Activated CD4-positive, alpha-beta T cell treated with anti-CD3 and anti-CD28 coated beads, Interleukin-2, amount 10 ng/mL, durations not matched to agents 7 days and 5 days (primary cell): ENCODE measurements around the gene AMBRA1. TPM values are rescaled to one million over a fixed set of nuclear protein-coding genes. Genes with fewer than 3 reads are reported as not detected.

Experiments
- CTCF ChIA-PET: fragments of 350-600 bp; sonication (Branson Sonifier 250); formaldehyde crosslinking; loops from one replicate; lab custom pipeline; 2021; ENCODE audit warnings: antibody characterized with exemption; lab: Charles Lee
- POLR2A ChIA-PET: fragments of 350-600 bp; sonication (Branson Sonifier 250); formaldehyde crosslinking; loops from one replicate; lab custom pipeline; 2021; ENCODE audit warnings: antibody characterized with exemption; lab: Charles Lee
- DNase-seq: peaks from one replicate; pipeline ENCODE4 v3.0.0-alpha.2; 2020
- H3K27ac Mint-ChIP-seq: one replicate; pipeline ENCODE4 v1.8.0; 2021; ENCODE audit warnings: mild to moderate bottlenecking, moderate library complexity, mixed read lengths
- H3K27me3 Mint-ChIP-seq: one replicate; pipeline ENCODE4 v1.8.0; 2021; ENCODE audit warnings: mixed read lengths
- H3K36me3 Mint-ChIP-seq: one replicate; pipeline ENCODE4 v1.8.0; 2021; ENCODE audit warnings: low read depth, mixed read lengths
- H3K4me1 Mint-ChIP-seq: one replicate; pipeline ENCODE4 v1.8.0; 2021; ENCODE audit warnings: mixed read lengths
- H3K4me3 Mint-ChIP-seq: one replicate; pipeline ENCODE4 v1.8.0; 2021; ENCODE audit warnings: mild to moderate bottlenecking, moderate library complexity, mixed read lengths
- H3K9me3 Mint-ChIP-seq: one replicate; pipeline ENCODE4 v1.8.0; 2021; ENCODE audit warnings: mixed read lengths
- total RNA-seq, 2 experiments: library from RNA; stranded (reverse); gene quantifications; one replicate each; pipeline ENCODE4 v1.2.3, GENCODE V29; 2021

Gene AMBRA1
- total RNA-seq, 2 experiments from 2014 or later: 38.4 to 40.0 TPM

- no peak for DNase-seq
- ChIA-PET POLR2A (interaction anchor here (0.6 kb wide), 1 partner anchor 1190 kb away, joined by 3 read pairs; no protein-coding TSS in a partner anchor), CTCF (no interaction called here)
- H3K4me3 Mint-ChIP-seq: no peak overlapping the region
- peaks cover 20% of the 10 kb centered on the region for H3K36me3 Mint-ChIP-seq
- H3K27me3 Mint-ChIP-seq: no peaks in the 10 kb centered on the region
- no peaks in the 10 kb centered on the region for H3K9me3 Mint-ChIP-seq
- H3K27ac Mint-ChIP-seq: no peak overlapping the region
- peaks cover 1% of the 10 kb centered on the region for H3K4me1 Mint-ChIP-seq
Measured at GRCh38 chr11:46427364-46427763, 166.5 kb downstream of the AMBRA1 start.

GRCh38 chr11:46426233-46426991 lies 167.4 kb downstream of the AMBRA1 start:
- ChIA-PET POLR2A (no interaction called here), CTCF (no interaction called here)
- Mint-ChIP-seq H3K36me3 (peaks cover 18% of the 10 kb centered on the region), H3K4me3 (no peak overlapping the region), H3K4me1 (peaks cover 1% of the 10 kb centered on the region), H3K9me3 (no peaks in the 10 kb centered on the region), H3K27ac (no peak overlapping the region), H3K27me3 (no peaks in the 10 kb centered on the region)
- DNase-seq: no peak

GRCh38 chr11:46422588-46422987 lies 171.2 kb downstream of the AMBRA1 start:
- Mint-ChIP-seq H3K4me1 (no peaks in the 10 kb centered on the region), H3K36me3 (peaks cover 17% of the 10 kb centered on the region), H3K27me3 (no peaks in the 10 kb centered on the region), H3K4me3 (no peak overlapping the region), H3K27ac (no peak overlapping the region), H3K9me3 (no peaks in the 10 kb centered on the region)
- CTCF ChIA-PET: no interaction called here
- no peak for DNase-seq
- POLR2A ChIA-PET: no interaction called here

GRCh38 chr11:46421257-46421880 lies 172.5 kb downstream of the AMBRA1 start:
- no peak for DNase-seq
- Mint-ChIP-seq H3K4me1 (no peaks in the 10 kb centered on the region), H3K4me3 (no peak overlapping the region), H3K36me3 (peaks cover 19% of the 10 kb centered on the region), H3K27ac (no peak overlapping the region), H3K27me3 (no peaks in the 10 kb centered on the region), H3K9me3 (no peaks in the 10 kb centered on the region)
- ChIA-PET CTCF (no interaction called here), POLR2A (no interaction called here)

- peaks cover 24% of the 10 kb centered on the region for H3K36me3 Mint-ChIP-seq
- H3K4me1 Mint-ChIP-seq: no peaks in the 10 kb centered on the region
- CTCF ChIA-PET: interaction anchor here (0.9 to 1.6 kb wide), 2 partner anchors 9 to 13 kb away, joined by 3 read pairs; no protein-coding TSS in a partner anchor
- POLR2A ChIA-PET: no interaction called here
- H3K4me3 Mint-ChIP-seq: no peak overlapping the region
- no peak for DNase-seq
- no peaks in the 10 kb centered on the region for H3K27me3 Mint-ChIP-seq
- no peaks in the 10 kb centered on the region for H3K9me3 Mint-ChIP-seq
- H3K27ac Mint-ChIP-seq: no peak overlapping the region
Measured at GRCh38 chr11:46420513-46420912, 173.3 kb downstream of the AMBRA1 start.

GRCh38 chr11:46418751-46419150 lies 175.1 kb downstream of the AMBRA1 start:
- POLR2A ChIA-PET: no interaction called here
- Mint-ChIP-seq H3K36me3 (peaks cover 28% of the 10 kb centered on the region), H3K4me1 (peaks cover 15% of the 10 kb centered on the region), H3K4me3 (no peak overlapping the region), H3K27ac (no peak overlapping the region), H3K9me3 (no peaks in the 10 kb centered on the region), H3K27me3 (no peaks in the 10 kb centered on the region)
- DNase-seq: no peak
- CTCF ChIA-PET: interaction anchor here (0.7 to 1.6 kb wide), 3 partner anchors 9 to 13 kb away, joined by 3 read pairs; no protein-coding TSS in a partner anchor

- H3K27me3 Mint-ChIP-seq: no peaks in the 10 kb centered on the region
- CTCF ChIA-PET: interaction anchor here (1.0 to 1.1 kb wide), 2 partner anchors 23 to 66 kb away, joined by 4 read pairs; no protein-coding TSS in a partner anchor
- H3K27ac Mint-ChIP-seq: no peak overlapping the region
- no peak for DNase-seq
- H3K4me3 Mint-ChIP-seq: no peak overlapping the region
- POLR2A ChIA-PET: no interaction called here
- H3K9me3 Mint-ChIP-seq: no peaks in the 10 kb centered on the region
- H3K4me1 Mint-ChIP-seq: peaks cover 15% of the 10 kb centered on the region
- H3K36me3 Mint-ChIP-seq: peaks cover 33% of the 10 kb centered on the region
Measured at GRCh38 chr11:46417711-46418110, 176.1 kb downstream of the AMBRA1 start.

GRCh38 chr11:46414879-46415278 lies 178.9 kb downstream of the AMBRA1 start:
- Mint-ChIP-seq H3K4me1 (peaks cover 15% of the 10 kb centered on the region), H3K4me3 (no peak overlapping the region), H3K36me3 (peaks cover 33% of the 10 kb centered on the region), H3K9me3 (no peaks in the 10 kb centered on the region), H3K27ac (peak overlapping the region; percentile 39), H3K27me3 (no peaks in the 10 kb centered on the region)
- ChIA-PET CTCF (interaction anchor here (0.8 to 1.3 kb wide), 4 partner anchors 17 to 63 kb away, joined by 3 to 4 read pairs (median 3); no protein-coding TSS in a partner anchor), POLR2A (interaction anchor here (0.6 kb wide), 1 partner anchor 790 kb away, joined by 5 read pairs; no protein-coding TSS in a partner anchor)
- DNase-seq: no peak

- peaks cover 15% of the 10 kb centered on the region for H3K4me1 Mint-ChIP-seq
- POLR2A ChIA-PET: no interaction called here
- no peaks in the 10 kb centered on the region for H3K9me3 Mint-ChIP-seq
- CTCF ChIA-PET: interaction anchor here (1.0 to 1.3 kb wide), 3 partner anchors 17 to 62 kb away, joined by 3 read pairs; no protein-coding TSS in a partner anchor
- H3K27ac Mint-ChIP-seq: peak overlapping the region; percentile 39
- no peaks in the 10 kb centered on the region for H3K27me3 Mint-ChIP-seq
- no peak overlapping the region for H3K4me3 Mint-ChIP-seq
- DNase-seq: no peak
- H3K36me3 Mint-ChIP-seq: peaks cover 35% of the 10 kb centered on the region
Measured at GRCh38 chr11:46414466-46414796, 179.4 kb downstream of the AMBRA1 start.

- DNase-seq: peak; percentile 19
- H3K4me1 Mint-ChIP-seq: peaks cover 15% of the 10 kb centered on the region
- no peaks in the 10 kb centered on the region for H3K9me3 Mint-ChIP-seq
- CTCF ChIA-PET: interaction anchor here (0.9 to 1.2 kb wide), 4 partner anchors 17 to 63 kb away, joined by 3 to 4 read pairs (median 3); no protein-coding TSS in a partner anchor
- H3K27ac Mint-ChIP-seq: peak overlapping the region; percentile 19
- no peak overlapping the region for H3K4me3 Mint-ChIP-seq
- peaks cover 35% of the 10 kb centered on the region for H3K36me3 Mint-ChIP-seq
- POLR2A ChIA-PET: no interaction called here
- H3K27me3 Mint-ChIP-seq: no peaks in the 10 kb centered on the region
Measured at GRCh38 chr11:46413760-46414465, 179.9 kb downstream of the AMBRA1 start.

GRCh38 chr11:46410021-46410420 lies 183.8 kb downstream of the AMBRA1 start:
- ChIA-PET CTCF (interaction anchor here (1.2 to 1.7 kb wide), 2 partner anchors 10 to 18 kb away, joined by 3 to 6 read pairs; partner anchors contain the start of gene CHRM4), POLR2A (no interaction called here)
- H3K27ac Mint-ChIP-seq: no peak overlapping the region
- peaks cover 11% of the 10 kb centered on the region for H3K4me1 Mint-ChIP-seq
- no peak for DNase-seq
- peaks cover 26% of the 10 kb centered on the region for H3K36me3 Mint-ChIP-seq
- H3K27me3 Mint-ChIP-seq: no peaks in the 10 kb centered on the region
- no peak overlapping the region for H3K4me3 Mint-ChIP-seq
- H3K9me3 Mint-ChIP-seq: no peaks in the 10 kb centered on the region

- ChIA-PET CTCF (interaction anchor here (0.8 to 1.7 kb wide), 3 partner anchors 11 to 20 kb away, joined by 3 to 4 read pairs (median 3); no protein-coding TSS in a partner anchor), POLR2A (no interaction called here)
- H3K4me3 Mint-ChIP-seq: no peak overlapping the region
- no peaks in the 10 kb centered on the region for H3K9me3 Mint-ChIP-seq
- peaks cover 19% of the 10 kb centered on the region for H3K36me3 Mint-ChIP-seq
- H3K27ac Mint-ChIP-seq: no peak overlapping the region
- no peaks in the 10 kb centered on the region for H3K27me3 Mint-ChIP-seq
- no peaks in the 10 kb centered on the region for H3K4me1 Mint-ChIP-seq
- DNase-seq: no peak
Measured at GRCh38 chr11:46408407-46408986, 185.3 kb downstream of the AMBRA1 start.
